Erythroblast (primary cell): ENCODE results near the gene RPL13.

Experiments used
- GATA1 ChIP-seq: IDR thresholded peaks from 2 replicates; pipeline ENCODE4 v1.6.1; 2011; ENCODE audit warnings: low read depth, mild to moderate bottlenecking, control low read depth, low read length, moderate library complexity
- POLR2A ChIP-seq: IDR thresholded peaks from 2 replicates; pipeline ENCODE4 v1.6.1; 2011; ENCODE audit warnings: mild to moderate bottlenecking, low read length

- TF ChIP-seq POLR2A = no peak
- TF ChIP-seq GATA1 = no peak
Measured at GRCh38 chr16:89550421-89551007, 10.0 kb upstream of the RPL13 start.
